ENCODE measurements around the gene B3GAT3.
"Not testable (repeated sequence)": the region's sequence is repeated elsewhere in the genome, so short reads cannot be mapped to it uniquely, and the experiment has no call there.

- not testable (repeated sequence) for TF ChIP-seq CTCF (IDR thresholded peaks at IDR 0.05 in 4 of 5, conservative IDR thresholded peaks at IDR 0.05 in 1 of 5); POLR2A (IDR thresholded peaks at IDR 0.05)
Measured at GRCh38 chr11:62650283-62650682, 28.5 kb upstream of the B3GAT3 start.

All from gastrocnemius medialis (tissue), 4 donors.